HCT116 (cell line): ENCODE data around the gene TCF7L2. TPM values are rescaled to one million over a fixed set of nuclear protein-coding genes. Genes with fewer than 3 reads are reported as not detected.

Experiments
- ATAC-seq: fragments of 200-7000 bp; cut with Tn5 transposase; 2 replicates; pipeline ENCODE4 v1.9.1; 2020; ENCODE audit warnings: mild to moderate bottlenecking, moderate library complexity
- BruUV-seq: library from RNA; stranded (reverse); fragments of 400-500 nt; replicated peaks from 2 replicates; lab custom pipeline; 2021; lab: Mats Ljungman, UMichigan
- CTCF ChIA-PET: fragments of 300-600 bp; sonication (Branson Sonifier 250); formaldehyde crosslinking; loops from one replicate; lab custom pipeline; 2021; ENCODE audit warnings: antibody characterized with exemption; lab: Charles Lee
- POLR2A ChIA-PET: fragments of 300-600, 350-600 bp; sonication (Branson Sonifier 250); formaldehyde crosslinking; loops from one replicate; lab custom pipeline; 2021; ENCODE audit warnings: antibody characterized with exemption; lab: Charles Lee
- RAD21 ChIA-PET, 2 experiments: fragments of 300-600 bp; sonication (Branson Sonifier 250); formaldehyde crosslinking; loops; one replicate each; lab custom pipeline; 2023; ENCODE audit warnings: low total read pairs in 2 of 2; ENCODE audit not compliant: uncharacterized antibody in 2 of 2, unreplicated experiment in 2 of 2, low non-redundant PET in 1 of 2; lab: Charles Lee
- DNase-seq: peaks from one replicate; pipeline ENCODE4 v3.0.0-alpha.2; 2010; ENCODE audit warnings: low read depth, low spot score
- H2AFZ ChIP-seq: fragments of 200-600 bp; shearing (Covaris generic), sonication (generic); 2 replicates; pipeline ENCODE4 v1.6.1; 2017; ENCODE audit warnings: low read depth, mixed run types, mixed read lengths, antibody characterized with exemption, low read length; ENCODE audit not compliant: poor library complexity, severe bottlenecking
- H3K27ac ChIP-seq: 2 replicates; pipeline ENCODE4 v1.5.1; 2012; ENCODE audit warnings: low read depth, low read length
- H3K27me3 ChIP-seq: fragments of 200-600 bp; sonication (generic); 2 replicates; pipeline ENCODE4 v1.6.1; 2016; ENCODE audit warnings: mixed run types, low read length, mixed read lengths; ENCODE audit not compliant: insufficient read depth
- H3K36me3 ChIP-seq, 2 experiments: fragments of 200-500 bp in 1 of 2; fragments of 200-600 bp in 1 of 2; sonication (Bioruptor generic) in 1 of 2; sonication (generic) in 1 of 2; 2 replicates each; pipeline versions ENCODE4 v1.5.1 to v1.6.1; 2014 to 2016; ENCODE audit warnings: low read length in 2 of 2, inconsistent platforms in 1 of 2, mixed read lengths in 1 of 2, mixed run types in 1 of 2; ENCODE audit not compliant: insufficient read depth in 2 of 2, control insufficient read depth in 1 of 2
- H3K4me1 ChIP-seq, 2 experiments: fragments of 200-600 bp in 1 of 2; sonication (generic) in 1 of 2; 2 replicates each; pipeline versions ENCODE4 v1.5.1 to v1.6.1; 2012 to 2017; ENCODE audit warnings: low read length in 2 of 2, inconsistent platforms in 1 of 2, mild to moderate bottlenecking in 1 of 2, mixed read lengths in 1 of 2, mixed run types in 1 of 2, moderate library complexity in 1 of 2; ENCODE audit not compliant: insufficient read depth in 2 of 2, control insufficient read depth in 1 of 2
- H3K4me2 ChIP-seq: fragments of 200-600 bp; sonication (generic); 2 replicates; pipeline ENCODE4 v1.6.1; 2017; ENCODE audit warnings: mixed run types, low read length, mixed read lengths
- H3K4me3 ChIP-seq, 2 experiments: fragments of 200-600 bp in 1 of 2; sonication (generic) in 1 of 2; replicated peaks in 1 of 2; 2 replicates each; pipeline ENCODE4 v1.5.1; 2011 to 2016; ENCODE audit warnings: low read length in 2 of 2, control low read depth in 1 of 2, low read depth in 1 of 2, mild to moderate bottlenecking in 1 of 2, mixed read lengths in 1 of 2, mixed run types in 1 of 2
- H3K79me2 ChIP-seq: fragments of 200-600 bp; sonication (generic); 2 replicates; pipeline ENCODE4 v1.6.1; 2017; ENCODE audit warnings: mild to moderate bottlenecking, mixed run types, low read length, moderate library complexity, mixed read lengths; ENCODE audit not compliant: insufficient read depth
- H3K9ac ChIP-seq: fragments of 200-600 bp; sonication (generic); 2 replicates; pipeline ENCODE4 v1.6.1; 2016; ENCODE audit warnings: low read length, mixed read lengths
- H3K9me2 ChIP-seq: fragments of 200-600 bp; sonication (generic), shearing (Covaris generic); 2 replicates; pipeline ENCODE4 v1.6.1; 2017; ENCODE audit warnings: mixed run types, mild to moderate bottlenecking, moderate library complexity; ENCODE audit not compliant: insufficient read depth
- H3K9me3 ChIP-seq, 2 experiments: fragments of 200-500 bp in 1 of 2; fragments of 200-600 bp in 1 of 2; sonication (Bioruptor generic) in 1 of 2; sonication (generic) in 1 of 2; 2 replicates each; pipeline ENCODE4 v1.6.1; 2014 to 2017; ENCODE audit warnings: low read length in 2 of 2, mixed read lengths in 2 of 2, inconsistent platforms in 1 of 2, low read depth in 1 of 2, mild to moderate bottlenecking in 1 of 2, mixed run types in 1 of 2, moderate library complexity in 1 of 2; ENCODE audit not compliant: control insufficient read depth in 1 of 2, insufficient read depth in 1 of 2
- H4K20me1 ChIP-seq: fragments of 200-600 bp; sonication (generic), shearing (Covaris generic); 2 replicates; pipeline ENCODE4 v1.6.1; 2017; ENCODE audit warnings: mixed run types, mild to moderate bottlenecking, moderate library complexity; ENCODE audit not compliant: insufficient read depth
- CBX3 ChIP-seq: IDR thresholded peaks from 2 replicates; pipeline ENCODE4 v1.6.1; 2012; ENCODE audit warnings: low read depth
- EZH2phosphoT487 ChIP-seq: fragments of 200-600 bp; IDR thresholded peaks from 2 replicates; pipeline ENCODE4 v1.6.1; 2018; ENCODE audit warnings: antibody characterized with exemption, borderline replicate concordance
- FOSL1 ChIP-seq: IDR thresholded peaks from 2 replicates; pipeline ENCODE4 v1.6.1; 2012; ENCODE audit warnings: low read depth
- RAD21 ChIP-seq: IDR thresholded peaks from 2 replicates; pipeline ENCODE4 v1.6.1; 2012; ENCODE audit warnings: low read depth, mild to moderate bottlenecking
- SP1 ChIP-seq: IDR thresholded peaks from 2 replicates; pipeline ENCODE4 v1.6.1; 2012; ENCODE audit warnings: low read depth
- TCF7L2 ChIP-seq: IDR thresholded peaks from 2 replicates; pipeline ENCODE4 v1.7.0; 2011; ENCODE audit warnings: borderline replicate concordance, inconsistent platforms; ENCODE audit not compliant: insufficient read depth, insufficient read length; ENCODE audit errors: extremely low read depth
- ZFX ChIP-seq: fragments of 450-650 bp; IDR thresholded peaks from 2 replicates; pipeline ENCODE4 v1.6.1; 2017
- ZNF274 ChIP-seq: fragments of 200-500 bp; sonication (Bioruptor generic); IDR thresholded peaks from 2 replicates; pipeline ENCODE4 v1.6.1; 2014; ENCODE audit warnings: mild to moderate bottlenecking, low read depth, low read length, inconsistent platforms
- intact Hi-C: fragments of 100-400 bp; cut with micrococcal nuclease; formaldehyde crosslinking; loops from 2 replicates; pipeline ENCODE4 v1.10.0; 2022
- total RNA-seq: library from RNA; stranded (reverse); gene quantifications from one replicate; pipeline ENCODE4 v1.2.1, GENCODE V29; 2021; ENCODE audit not compliant: unreplicated experiment
- TF ChIP-seq, protein P1 (sequence below): IDR thresholded peaks from 2 replicates; pipeline ENCODE4 v1.6.1; 2012; ENCODE audit warnings: low read depth

TCF7L2 gene
- total RNA-seq, 1 experiment from 2014 or later, result 164 TPM

DNA sequence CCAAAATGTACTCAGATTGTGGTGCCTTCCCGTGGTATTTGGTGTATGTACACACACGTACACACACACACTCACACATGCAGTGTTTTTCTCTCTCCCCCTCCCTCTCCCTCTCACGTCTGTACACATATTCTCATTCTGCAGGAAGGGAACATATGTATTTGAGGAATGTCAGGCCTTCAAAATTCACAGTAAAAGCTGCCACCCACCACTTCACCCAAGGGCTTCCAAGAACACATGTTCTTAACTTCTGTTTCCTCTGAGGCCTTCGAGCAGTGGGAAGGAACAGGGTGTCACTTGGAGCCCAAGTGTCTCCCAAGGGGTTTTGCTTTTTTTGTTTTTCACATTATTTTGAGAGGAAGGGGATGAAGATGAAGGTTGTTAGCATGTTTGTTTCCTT is 198.9 kb downstream of the TCF7L2 start:
- no peaks in the 10 kb centered on the region for H3K4me1 ChIP-seq
- no peaks in the 10 kb centered on the region for H3K9me3 ChIP-seq
- H3K36me3 ChIP-seq, result peaks cover 82 to 99% of the 10 kb centered on the region in 2 experiments
- ChIA-PET RAD21 (no interaction called here), CTCF (no interaction called here), POLR2A (no interaction called here)
- no peak for DNase-seq
- intact Hi-C loops, result loop anchor here (10.0 kb wide), 2 partner anchors 236 to 376 kb away; no protein-coding TSS in a partner anchor
- H3K9ac ChIP-seq, result no peak overlapping the region
- peaks cover 13% of the 10 kb centered on the region; the same call in 1 of the 2 replicates for H4K20me1 ChIP-seq
- no peak overlapping the region for H3K4me2 ChIP-seq
- no peaks in the 10 kb centered on the region for H3K9me2 ChIP-seq
- H2AFZ ChIP-seq, result no peak overlapping the region
- no TSS peak for BruUV-seq
- H3K79me2 ChIP-seq, result peaks cover 72% of the 10 kb centered on the region
- no peaks in the 10 kb centered on the region for H3K27me3 ChIP-seq
- TF ChIP-seq SP1 (no peak), CBX3 (no peak), TCF7L2 (no peak), ZNF274 (no peak), FOSL1 (no peak), ZFX (no peak)
- no peak for ATAC-seq
- H3K4me3 ChIP-seq, result no peak overlapping the region
- no peak overlapping the region for H3K27ac ChIP-seq

- Histone ChIP-seq H3K4me1 (no peaks in the 10 kb centered on the region), H2AFZ (no peak overlapping the region), H3K4me2 (no peak overlapping the region), H3K27me3 (no peaks in the 10 kb centered on the region), H3K36me3 (peaks cover 86 to 99% of the 10 kb centered on the region in 2 experiments), H3K27ac (no peak overlapping the region), H4K20me1 (peaks cover 13% of the 10 kb centered on the region; the same call in 1 of the 2 replicates), H3K9me2 (no peaks in the 10 kb centered on the region), H3K9me3 (no peaks in the 10 kb centered on the region), H3K79me2 (peaks cover 72% of the 10 kb centered on the region), H3K9ac (no peak overlapping the region), H3K4me3 (no peak overlapping the region)
- no TSS peak for BruUV-seq
- ATAC-seq, result no peak
- DNase-seq, result no peak
- ChIA-PET CTCF (no interaction called here), RAD21 (no interaction called here), POLR2A (no interaction called here)
- TF ChIP-seq RAD21, result no peak
- no peak for TF ChIP-seq EZH2phosphoT487
- TF ChIP-seq, protein P1, sequence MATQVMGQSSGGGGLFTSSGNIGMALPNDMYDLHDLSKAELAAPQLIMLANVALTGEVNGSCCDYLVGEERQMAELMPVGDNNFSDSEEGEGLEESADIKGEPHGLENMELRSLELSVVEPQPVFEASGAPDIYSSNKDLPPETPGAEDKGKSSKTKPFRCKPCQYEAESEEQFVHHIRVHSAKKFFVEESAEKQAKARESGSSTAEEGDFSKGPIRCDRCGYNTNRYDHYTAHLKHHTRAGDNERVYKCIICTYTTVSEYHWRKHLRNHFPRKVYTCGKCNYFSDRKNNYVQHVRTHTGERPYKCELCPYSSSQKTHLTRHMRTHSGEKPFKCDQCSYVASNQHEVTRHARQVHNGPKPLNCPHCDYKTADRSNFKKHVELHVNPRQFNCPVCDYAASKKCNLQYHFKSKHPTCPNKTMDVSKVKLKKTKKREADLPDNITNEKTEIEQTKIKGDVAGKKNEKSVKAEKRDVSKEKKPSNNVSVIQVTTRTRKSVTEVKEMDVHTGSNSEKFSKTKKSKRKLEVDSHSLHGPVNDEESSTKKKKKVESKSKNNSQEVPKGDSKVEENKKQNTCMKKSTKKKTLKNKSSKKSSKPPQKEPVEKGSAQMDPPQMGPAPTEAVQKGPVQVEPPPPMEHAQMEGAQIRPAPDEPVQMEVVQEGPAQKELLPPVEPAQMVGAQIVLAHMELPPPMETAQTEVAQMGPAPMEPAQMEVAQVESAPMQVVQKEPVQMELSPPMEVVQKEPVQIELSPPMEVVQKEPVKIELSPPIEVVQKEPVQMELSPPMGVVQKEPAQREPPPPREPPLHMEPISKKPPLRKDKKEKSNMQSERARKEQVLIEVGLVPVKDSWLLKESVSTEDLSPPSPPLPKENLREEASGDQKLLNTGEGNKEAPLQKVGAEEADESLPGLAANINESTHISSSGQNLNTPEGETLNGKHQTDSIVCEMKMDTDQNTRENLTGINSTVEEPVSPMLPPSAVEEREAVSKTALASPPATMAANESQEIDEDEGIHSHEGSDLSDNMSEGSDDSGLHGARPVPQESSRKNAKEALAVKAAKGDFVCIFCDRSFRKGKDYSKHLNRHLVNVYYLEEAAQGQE, result no peak
- intact Hi-C loops, result loop anchor here (10.0 kb wide), 2 partner anchors 235 to 375 kb away; no protein-coding TSS in a partner anchor
Observed at GRCh38 chr10:113149626-113150025, 199.6 kb downstream of the TCF7L2 start.
